DMS153 treated with DMSO at 0.1 percent for 48 hours (cell line): ENCODE data around the gene NCOA3.

Source experiments
- DNase-seq: peaks from one replicate; lab custom pipeline; 2025; ENCODE audit not compliant: unreplicated experiment; lab: John Stamatoyannopoulos, UW

Gene NCOA3

GRCh38 chr20:47664744-47665143 lies 163.1 kb downstream of the NCOA3 start:
- DNase-seq = no peak

GRCh38 chr20:47665221-47665991 lies 163.7 kb downstream of the NCOA3 start:
- no peak for DNase-seq

- DNase-seq = no peak
Measured at GRCh38 chr20:47666304-47666703, 164.6 kb downstream of the NCOA3 start.

- DNase-seq = no peak
Measured at GRCh38 chr20:47667086-47667485, 165.4 kb downstream of the NCOA3 start.

- no peak for DNase-seq
Measured at GRCh38 chr20:47667531-47668312, 166.0 kb downstream of the NCOA3 start.

- no peak for DNase-seq
Measured at GRCh38 chr20:47668313-47669151, 166.8 kb downstream of the NCOA3 start.

GRCh38 chr20:47669152-47669425 lies 167.4 kb downstream of the NCOA3 start:
- no peak for DNase-seq

- DNase-seq = no peak
Measured at GRCh38 chr20:47669489-47669888, 167.8 kb downstream of the NCOA3 start.

- no peak for DNase-seq
Measured at GRCh38 chr20:47669927-47670890, 168.5 kb downstream of the NCOA3 start.

- DNase-seq = no peak
Measured at GRCh38 chr20:47670913-47671312, 169.2 kb downstream of the NCOA3 start.

GRCh38 chr20:47672166-47672565 lies 170.5 kb downstream of the NCOA3 start:
- DNase-seq = no peak

- DNase-seq = no peak
Measured at GRCh38 chr20:47672886-47673670, 171.4 kb downstream of the NCOA3 start.

GRCh38 chr20:47673671-47673955 lies 171.9 kb downstream of the NCOA3 start:
- DNase-seq = no peak

GRCh38 chr20:47674145-47674544 lies 172.5 kb downstream of the NCOA3 start:
- no peak for DNase-seq

GRCh38 chr20:47674686-47675085 lies 173.0 kb downstream of the NCOA3 start:
- no peak for DNase-seq

GRCh38 chr20:47675190-47676142 lies 173.8 kb downstream of the NCOA3 start:
- no peak for DNase-seq

- no peak for DNase-seq
Measured at GRCh38 chr20:47676219-47676721, 174.6 kb downstream of the NCOA3 start.

- DNase-seq = no peak
Measured at GRCh38 chr20:47676912-47677634, 175.4 kb downstream of the NCOA3 start.
